ENCODE results near the gene GREM2.

Gene GREM2

DNA sequence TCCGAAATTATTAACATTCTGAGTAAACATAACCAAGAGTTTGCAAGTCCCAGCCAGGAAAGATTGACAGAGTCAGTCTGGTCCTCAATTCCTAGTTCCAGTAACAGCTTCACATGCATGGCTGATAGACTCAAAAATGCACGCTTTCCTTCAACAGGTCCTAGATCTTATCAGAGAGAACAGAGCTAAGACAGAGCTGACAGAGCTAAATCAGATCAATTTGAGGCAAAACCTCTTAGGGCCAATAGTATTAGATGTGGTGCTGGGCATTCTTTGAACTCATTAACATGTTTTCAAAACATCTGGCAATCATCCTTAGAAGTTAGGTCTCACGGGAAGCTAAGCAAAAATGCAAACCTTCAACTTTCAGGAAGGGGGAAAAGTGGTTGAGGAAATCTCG is 114.0 kb downstream of the GREM2 start:
- DNase-seq, result no peak

DNA sequence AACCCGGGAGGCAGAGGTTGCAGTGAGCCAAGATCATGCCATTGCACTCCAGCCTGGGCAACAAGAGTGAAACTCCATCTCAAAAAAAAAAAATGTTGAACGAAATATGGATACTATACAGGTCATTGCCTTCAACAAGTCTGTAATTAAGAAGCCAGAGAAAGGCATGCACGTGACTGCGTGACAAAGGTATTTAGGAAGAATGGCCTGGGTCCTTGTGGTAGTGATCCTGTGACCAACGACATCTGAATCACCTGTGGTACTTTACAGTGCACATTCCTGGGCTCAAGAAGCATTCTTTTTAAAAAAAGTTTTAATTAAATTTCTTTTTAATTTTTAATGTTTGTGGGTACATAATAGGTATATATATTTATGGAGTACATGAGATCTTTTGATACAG is 115.0 kb downstream of the GREM2 start:
- DNase-seq, result peak; percentile 20

DNA sequence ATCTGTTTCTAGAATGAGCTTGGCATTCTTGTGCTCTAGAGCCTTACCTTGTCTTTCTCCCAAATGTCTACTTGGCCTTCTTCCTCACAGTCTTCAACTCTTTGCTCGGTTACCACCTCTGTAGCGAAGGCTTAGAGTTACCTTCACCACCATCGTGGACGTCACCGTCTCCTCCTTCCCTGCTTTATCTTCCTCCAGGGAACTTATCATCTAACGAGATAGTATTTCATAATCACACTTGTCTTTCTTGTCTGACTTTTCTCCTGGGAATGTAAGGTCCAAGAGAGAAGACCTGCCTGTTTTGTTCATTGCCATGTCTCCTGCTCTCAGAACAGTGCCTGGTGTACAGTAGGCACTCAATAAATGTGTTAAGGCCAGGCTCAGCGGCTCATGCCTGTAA is 115.6 kb downstream of the GREM2 start:
- DNase-seq, result no peak

DNA sequence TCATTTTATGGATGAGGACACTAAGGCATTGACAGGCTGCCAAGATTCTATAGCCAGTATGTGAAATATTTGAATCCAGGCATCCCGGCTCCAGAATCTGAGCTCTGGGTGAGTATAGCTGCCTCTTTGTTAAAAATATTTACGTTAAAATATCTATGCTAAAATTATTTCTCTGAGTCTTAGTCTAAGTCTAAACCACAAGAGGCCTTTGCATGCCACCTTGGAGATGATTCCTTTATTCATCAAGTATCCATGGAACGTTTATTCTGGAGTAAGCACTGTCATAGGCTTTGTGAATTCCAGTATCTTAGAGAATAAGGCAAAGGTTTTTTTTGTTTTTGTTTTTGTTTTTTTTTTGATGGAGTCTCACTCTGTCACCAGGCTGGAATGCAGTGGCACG is 116.4 kb downstream of the GREM2 start:
- DNase-seq, result peak; percentile 70

DNA sequence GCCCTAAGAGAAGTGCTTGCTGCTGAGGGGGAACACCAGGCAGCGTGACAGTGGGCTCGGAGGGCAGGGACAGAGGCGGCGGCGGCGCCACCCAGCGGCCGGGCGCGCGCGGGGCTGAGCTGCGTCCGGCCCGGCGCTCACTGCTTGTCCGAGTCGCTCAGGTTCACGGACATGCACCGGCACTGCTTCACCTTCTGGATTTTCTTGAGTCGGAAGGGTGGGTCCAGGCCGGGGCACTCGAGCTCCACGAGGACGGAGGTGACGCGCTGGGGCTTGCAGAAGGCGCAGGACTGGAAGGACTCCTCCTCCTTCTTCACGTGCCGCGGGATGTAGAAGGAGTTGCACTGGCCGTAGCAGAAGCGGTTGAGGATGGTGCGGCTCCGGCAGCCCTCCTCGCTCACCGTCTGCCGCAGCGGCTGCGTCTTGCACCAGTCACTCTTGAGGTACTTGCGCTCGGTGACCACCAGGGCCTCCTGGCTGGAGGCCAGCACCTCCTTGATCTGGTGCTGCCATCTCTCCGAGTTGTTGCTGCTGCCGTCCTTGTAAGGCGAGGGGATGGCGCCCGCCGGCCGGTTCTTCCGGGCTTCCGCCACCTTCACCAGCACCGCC is 119.0 kb downstream of the GREM2 start:
- no peak for DNase-seq

DNA sequence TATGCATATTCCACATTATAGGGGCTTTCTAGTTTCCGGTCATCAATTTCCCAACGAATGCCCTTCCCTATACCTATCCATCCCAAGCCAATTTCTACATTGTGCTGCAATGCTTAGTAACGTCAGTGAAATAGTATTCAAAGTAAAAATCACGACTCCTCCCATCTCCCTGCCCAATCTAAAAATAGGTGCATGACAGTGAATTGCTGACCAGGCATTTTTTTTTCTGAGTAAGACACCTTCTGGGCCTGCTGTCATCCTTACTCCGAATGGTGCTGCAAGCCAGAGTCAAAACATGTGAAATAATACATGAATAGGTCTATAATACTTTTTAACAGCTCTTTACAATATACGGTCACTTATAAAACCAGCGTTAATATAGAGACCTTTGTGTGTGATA is 120.2 kb downstream of the GREM2 start:
- DNase-seq, result no peak

DNA sequence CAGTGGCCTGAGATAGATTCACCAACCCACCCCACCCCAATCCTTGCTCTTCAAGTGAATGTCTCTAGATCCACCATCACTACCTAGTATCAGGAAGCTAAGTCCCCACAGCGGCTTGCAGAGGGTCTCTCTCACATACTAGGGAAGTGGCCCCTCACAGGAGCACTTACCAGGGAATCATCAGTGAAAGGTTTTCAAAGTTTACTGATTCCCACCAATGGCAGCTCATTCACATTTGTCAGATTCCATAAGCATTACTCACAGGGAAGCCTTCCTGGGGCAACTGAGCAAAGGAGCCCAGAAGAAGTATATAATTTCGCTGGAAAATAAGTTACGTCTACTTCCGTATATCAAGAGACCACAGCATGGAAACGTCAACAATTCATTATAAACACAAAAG is 120.8 kb downstream of the GREM2 start:
- DNase-seq, result peak; percentile 75

DNA sequence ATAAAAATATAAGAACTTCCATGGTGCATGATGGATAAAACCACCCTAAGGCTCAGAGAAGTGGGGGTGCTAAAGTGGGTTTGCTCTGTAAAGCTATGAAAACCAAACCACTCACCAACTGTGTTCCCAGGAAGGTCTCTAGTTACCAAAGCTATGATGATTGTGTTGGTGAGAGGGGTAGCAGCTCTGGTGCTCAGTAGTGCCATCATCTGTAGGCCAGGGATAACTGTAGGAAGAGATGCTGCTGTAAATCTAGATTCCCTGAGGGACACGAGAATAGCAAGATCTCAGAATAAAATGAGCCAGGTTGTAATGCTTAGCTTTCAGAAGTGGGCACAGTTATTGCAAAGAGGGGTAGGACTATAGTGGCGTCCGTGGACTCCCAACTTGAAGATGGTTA is 124.5 kb downstream of the GREM2 start:
- DNase-seq, result no peak

DNA sequence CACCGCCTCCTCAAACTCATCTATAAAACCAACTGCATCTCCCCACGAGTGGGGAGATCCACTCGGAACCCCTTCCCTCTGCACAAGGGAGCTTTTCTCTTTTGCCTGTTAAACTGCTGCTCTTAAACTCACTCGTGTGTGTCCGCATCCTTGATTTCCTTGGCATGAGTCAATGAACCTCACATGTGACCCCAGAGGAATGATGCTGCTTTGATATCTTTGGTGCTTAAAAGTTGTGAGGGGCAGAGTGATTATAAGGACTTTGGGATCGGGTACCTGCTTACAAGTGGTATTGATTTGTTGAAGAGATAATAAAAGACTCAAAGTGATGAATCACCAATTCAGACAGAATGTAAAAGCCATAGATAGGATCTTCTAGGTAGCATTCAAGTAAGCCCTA is 125.3 kb downstream of the GREM2 start:
- DNase-seq, result no peak

DNA sequence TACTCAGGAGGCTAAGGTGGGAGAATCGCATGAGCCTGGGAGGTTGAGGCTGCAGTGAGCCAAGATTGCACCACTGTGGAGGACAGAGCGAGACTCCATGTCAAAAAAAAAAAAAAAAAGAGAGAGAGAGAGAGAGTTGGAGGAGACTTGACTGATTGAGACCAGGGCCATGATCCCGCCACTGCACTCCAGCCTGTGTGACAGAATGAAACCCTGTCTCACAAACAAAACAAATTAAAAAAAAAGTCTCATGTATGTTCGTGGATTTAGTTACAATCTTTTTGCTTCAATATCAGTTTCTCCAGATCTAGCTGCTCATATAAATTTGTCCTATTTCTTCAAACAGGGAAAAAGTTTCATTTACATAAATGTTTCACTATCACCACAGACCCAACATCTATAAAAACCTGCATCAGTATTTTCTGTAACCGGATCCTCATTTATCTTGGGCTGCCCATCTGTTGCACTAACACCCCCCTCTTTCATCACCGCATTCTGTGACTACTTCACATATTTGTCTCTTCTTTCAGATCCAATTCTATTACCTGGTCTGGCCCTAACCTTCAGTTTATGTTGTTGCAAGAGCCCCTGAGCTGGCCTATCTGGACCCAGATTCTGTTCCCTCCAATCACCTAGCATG is 127.0 kb downstream of the GREM2 start:
- DNase-seq, result no peak

DNA sequence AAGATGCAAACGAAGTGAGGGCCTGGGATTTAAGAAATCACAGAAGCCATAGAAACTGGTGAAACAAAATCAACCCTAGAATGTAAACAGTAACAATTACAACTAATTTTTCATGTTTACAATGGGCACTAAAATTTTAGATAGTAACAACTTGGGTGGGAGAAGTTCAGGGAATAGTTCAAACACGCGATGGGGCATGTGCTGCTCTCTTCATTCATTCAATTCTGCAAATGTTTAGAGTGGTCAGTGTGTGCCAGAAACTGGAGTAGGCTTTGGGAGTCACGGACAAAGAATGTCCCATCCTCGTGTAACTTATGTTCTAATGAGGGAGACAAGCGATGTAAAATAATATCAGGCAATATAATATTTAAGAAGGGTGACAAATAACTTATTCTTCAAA is 133.4 kb downstream of the GREM2 start:
- DNase-seq, result no peak

DNA sequence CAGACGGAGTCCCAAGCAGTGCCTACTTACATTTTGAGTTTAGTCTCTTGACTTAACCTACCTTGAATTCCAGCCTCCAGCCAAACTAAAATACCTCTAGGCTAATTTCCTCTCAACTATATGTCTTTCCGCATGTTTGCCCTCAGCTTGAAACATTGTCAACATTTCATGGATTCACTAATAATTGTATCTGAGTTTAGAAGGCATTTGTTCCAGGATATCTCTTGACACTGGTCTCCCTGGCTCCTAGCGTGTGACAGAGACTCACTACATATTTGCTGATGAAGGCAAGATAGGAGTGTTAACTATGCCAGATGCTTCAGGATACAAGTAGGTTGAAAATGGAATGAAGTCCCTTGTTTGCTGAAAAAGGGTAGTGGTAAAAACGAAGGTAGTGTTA is 136.1 kb downstream of the GREM2 start:
- no peak for DNase-seq

DNA sequence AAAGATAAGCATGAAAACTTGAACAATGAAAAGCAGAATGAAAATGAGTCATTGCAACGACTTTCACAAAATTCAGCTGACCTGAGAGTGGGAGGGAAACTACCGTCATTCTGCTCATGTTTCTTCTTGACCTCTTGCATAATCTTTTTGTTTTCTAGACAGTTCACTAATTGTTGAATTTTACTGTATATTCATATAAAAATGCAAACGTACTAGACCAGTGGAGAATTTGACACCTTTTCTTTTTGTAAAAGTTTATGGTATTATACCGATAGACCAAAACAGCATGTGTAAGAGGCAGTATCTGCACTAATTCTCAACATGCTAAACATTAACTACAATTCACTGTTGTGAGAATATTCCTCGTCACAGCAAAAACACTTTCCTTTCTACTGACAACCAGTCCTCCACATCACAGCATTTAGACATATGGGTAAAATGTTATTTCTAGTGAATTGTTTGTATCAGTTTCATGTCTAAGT is 137.8 kb downstream of the GREM2 start:
- DNase-seq, result no peak

DNA sequence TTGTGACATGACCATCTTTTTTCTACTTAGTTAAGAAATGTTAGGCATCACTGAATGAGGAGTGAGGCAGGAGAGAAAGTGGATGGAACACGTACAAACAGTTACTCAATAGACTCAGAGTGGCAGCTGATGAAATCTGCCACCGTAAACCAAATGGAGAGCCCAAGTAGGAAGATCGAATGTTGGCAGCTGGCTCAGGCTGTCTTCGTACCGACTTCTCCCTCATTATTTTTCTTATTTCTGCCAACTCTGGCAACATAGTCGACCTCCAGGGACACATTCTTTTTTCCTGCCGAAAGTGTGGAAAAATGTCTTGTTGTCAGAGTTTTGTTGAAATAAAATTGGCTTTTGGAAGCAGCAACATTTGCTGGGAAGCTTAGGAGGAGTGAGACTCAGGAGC is 143.3 kb downstream of the GREM2 start:
- no peak for DNase-seq

DNA sequence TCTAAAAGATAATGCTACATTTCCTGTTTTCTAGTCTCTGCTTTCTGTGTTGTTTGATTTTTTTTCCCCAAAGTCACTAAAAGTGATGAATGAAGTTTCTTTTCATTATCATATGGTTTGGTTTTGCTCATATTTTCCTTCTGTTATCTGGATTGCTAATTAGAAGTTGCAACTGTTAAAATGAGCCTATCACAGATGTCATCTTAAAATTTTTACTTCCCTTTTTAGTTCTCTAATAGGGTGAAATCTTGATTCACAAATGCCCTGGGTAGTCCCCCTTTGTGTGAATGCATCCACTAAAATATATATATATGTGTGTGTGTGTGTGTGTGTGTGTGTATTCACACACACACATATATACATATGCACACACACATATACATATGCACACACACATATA is 144.1 kb downstream of the GREM2 start:
- no peak for DNase-seq

DNA sequence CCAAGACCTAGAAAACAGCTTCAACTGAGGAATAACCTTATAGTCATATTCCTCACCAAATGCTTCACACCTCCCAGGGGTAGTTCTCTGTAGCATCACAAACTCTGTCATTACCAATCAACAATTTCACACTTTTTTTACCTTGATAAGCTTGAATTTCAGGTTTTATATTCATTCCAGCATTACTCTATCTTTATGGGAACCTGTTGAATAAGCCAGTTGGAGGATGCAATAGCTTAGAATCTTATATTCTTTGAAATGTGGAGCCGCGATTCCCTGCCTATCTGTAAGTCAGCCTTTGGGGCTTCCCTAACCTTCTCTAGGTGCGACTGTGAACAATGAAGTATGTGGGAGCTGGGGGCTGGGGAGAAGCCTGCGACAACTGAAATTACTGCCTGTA is 145.4 kb downstream of the GREM2 start:
- DNase-seq, result no peak

DNA sequence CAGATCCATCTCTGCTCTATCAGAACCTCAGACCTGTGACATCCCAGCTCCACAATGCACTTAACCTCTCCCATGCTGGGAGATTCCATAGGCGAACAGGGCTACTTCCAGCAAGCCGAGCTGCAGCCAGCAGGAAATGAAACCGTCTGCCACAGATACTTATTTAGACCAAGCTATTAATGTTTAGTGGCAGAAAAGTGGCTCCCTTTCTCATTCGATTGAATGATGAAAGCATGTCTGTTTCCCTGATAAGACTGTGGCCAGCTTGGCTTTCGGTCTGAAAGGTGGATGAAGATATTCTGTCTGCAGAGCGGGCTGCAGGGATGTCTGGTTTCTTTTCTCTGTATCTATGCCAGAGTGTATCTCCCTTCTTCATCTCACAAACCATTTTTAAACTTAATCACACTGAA is 146.4 kb downstream of the GREM2 start:
- DNase-seq, result peak; percentile 42

DNA sequence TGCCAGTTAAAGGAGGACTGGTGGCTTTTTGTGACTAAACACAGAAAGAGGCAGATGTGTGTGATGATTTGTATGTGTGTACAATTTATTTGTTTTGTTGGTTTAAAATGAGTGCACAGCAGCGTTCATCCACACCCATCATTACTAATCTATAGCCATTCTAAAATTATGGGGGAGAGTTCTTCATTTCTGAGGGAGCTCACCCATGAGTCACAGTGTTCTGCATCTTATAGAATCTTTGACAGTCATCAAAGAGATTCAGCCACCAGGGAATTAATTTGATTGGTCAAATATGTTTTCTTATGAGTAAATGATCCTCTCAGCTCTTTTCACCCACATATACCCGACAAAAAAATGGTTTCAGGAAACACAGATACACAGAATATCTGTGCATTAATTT is 147.9 kb downstream of the GREM2 start:
- DNase-seq, result peak; percentile 74

DNA sequence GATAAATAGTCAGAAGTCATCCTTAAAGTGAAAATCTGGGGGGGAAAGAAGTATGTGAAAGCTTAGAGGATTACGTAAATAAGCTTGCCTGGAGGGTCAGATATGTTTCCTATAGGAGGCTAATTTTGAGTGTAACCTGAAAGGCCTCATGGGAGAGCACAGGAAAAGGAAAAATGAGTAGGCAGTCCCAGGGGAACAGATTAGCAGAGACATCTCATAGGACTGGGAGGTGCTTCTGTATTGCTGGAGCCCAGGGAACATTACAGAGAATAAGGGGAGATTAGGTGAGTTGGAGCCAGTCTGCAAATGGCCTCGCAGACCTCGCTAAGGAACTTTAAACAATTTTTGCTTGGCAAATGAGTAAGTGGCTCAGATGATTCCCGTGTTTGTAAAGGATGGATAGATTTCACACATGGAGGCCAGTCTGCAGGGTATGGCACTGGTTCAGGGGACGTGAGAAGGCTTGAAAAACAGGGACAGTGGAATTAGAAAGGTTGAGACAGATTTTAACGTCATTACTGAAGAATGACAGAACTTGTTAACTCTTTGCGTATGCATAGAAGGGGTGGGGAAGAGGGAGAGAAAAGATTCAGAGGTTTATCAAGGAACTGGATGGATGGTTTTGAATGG is 149.1 kb downstream of the GREM2 start:
- peak; percentile 76 for DNase-seq

DNA sequence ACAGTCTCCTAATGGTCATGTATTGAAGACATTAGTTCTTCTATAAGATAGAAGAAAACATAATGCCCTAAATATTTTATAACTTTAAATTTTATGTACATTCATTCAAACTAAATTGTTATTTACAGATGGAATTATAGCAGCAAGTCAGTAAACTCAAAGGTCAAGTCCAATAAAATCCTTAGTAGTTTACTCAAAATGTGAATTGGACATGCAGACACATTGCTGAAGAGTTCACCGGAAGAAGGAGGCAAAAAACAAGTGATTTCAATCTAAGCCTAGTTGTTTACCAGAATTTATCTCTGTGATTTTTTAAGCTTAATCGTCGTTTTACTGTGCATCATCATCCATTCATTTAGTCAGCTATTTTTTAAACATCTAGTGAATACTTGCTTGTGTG is 149.7 kb downstream of the GREM2 start:
- DNase-seq, result no peak

DNA sequence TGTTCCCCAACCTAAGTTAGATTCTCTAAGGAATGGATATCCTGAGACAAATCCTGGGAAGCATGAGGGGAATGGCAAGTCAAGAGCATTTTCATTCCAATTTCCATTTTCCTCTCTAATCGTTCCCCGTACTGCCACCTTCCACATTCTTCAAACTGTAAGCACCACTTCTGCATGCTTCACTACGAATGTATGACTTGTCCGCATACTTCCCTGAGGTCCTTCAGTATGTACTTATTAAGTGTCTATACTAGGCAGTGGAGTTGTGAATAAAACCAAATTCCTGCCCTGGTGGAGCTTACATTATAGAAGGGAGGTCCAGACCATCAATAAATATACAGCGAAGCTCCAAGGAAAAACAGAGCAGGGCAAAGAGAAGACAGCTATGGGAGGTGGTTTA is 154.8 kb downstream of the GREM2 start:
- DNase-seq, result no peak

DNA sequence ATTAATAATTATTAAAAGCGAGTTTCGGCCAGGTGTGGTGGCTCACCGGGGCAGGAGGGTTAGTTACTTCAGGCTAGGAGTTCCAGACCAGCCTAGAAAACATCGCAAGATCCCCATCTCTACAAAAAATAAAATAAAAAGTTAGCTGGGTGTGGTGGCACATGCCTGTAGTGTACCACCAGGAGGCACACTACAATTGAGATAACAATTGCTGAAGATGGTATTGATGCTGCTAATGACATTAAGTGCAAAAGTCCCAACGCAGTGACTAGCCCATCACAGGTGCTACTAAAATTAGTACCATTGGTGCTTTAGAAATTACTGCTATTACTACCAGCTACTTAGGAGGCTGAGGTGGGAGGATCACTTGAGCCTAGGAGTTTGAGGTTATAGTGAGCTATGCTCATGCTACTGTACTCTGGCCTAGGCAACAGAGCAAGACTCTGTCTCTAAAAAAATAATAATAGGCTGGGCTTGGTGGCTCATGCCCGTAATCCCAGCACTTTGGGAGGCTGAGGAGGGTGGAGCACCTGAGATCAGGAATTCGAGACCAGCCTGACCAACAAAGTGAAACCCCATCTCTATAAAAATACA is 156.6 kb downstream of the GREM2 start:
- DNase-seq, result no peak

DNA sequence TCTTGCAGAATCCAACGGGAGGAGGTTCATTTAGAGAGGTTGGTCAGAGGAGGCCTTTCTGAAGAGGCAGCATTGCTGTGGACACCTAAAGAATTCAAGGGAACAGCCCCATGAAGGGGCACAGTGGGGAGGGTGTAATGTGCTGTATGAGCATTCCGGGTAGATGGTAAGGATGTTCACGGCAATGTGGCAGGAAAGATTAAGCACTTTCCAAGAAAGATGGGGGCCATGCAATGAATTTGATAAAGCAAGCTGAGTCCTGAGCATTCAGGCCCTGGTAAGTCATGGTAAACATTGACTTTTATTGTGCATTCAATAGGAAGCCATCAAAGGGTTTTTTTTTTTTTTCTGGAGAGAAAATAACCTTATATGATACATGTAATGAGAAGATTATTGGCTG is 166.6 kb downstream of the GREM2 start:
- DNase-seq, result no peak

DNA sequence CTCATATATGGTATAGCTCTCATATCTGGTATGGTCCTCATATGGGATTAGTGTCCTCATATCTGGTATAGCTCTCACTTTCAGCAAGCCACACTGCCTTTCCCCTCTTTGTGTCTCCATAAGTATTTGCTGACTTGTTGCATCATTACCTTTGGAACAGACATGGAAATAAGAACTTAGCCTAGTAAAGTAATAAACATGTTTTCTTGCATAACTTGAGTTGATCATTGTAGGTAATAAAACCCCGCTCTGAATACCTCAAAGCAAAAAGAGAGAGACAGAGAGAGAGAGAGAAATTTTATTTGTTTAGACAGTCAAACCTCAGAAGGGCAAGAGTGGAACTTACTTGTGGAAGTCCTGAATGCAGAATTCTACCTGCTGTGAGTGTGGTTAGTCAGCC is 170.3 kb downstream of the GREM2 start:
- DNase-seq, result peak; percentile 20
